Thoracic aorta (tissue), 2 donors: ENCODE data around the gene PNPLA7. TPM values are rescaled to one million over a fixed set of nuclear protein-coding genes. Genes with fewer than 3 reads are reported as not detected.
A peak's percentile ranks its signal among the peaks of the same experiment; 100 is the strongest.

ENCODE experiments used
- ATAC-seq: fragments of 150-250 bp; one replicate; pipeline ENCODE4 v1.8.0; 2017; ENCODE audit warnings: low read depth; ENCODE audit not compliant: insufficient number of reproducible peaks, low FRiP score
- DNase-seq: peaks from one replicate; pipeline ENCODE4 v3.0.0-alpha.2; 2020; ENCODE audit warnings: low spot score
- H3K27ac ChIP-seq, 2 donors: fragments of 200-600 bp; sonication (generic); 1 replicate in 1 of 2; 2 replicates in 1 of 2; pipeline ENCODE4 v1.5.1; 2016; ENCODE audit warnings: mild to moderate bottlenecking in 2 of 2, moderate library complexity in 2 of 2
- H3K27me3 ChIP-seq: fragments of 200-600 bp; sonication (generic); replicated peaks from 2 replicates; pipeline ENCODE4 v1.6.0; 2016; ENCODE audit warnings: mild to moderate bottlenecking; ENCODE audit not compliant: insufficient read depth
- H3K36me3 ChIP-seq: fragments of 200-600 bp; sonication (generic); one replicate; pipeline ENCODE4 v1.5.1; 2016
- H3K4me1 ChIP-seq, 2 donors: fragments of 200-600 bp; sonication (generic); 1 replicate in 1 of 2; 2 replicates in 1 of 2; pipeline versions ENCODE4 v1.5.1 to v1.6.0; 2016; ENCODE audit warnings: low read depth in 2 of 2, mild to moderate bottlenecking in 1 of 2; ENCODE audit not compliant: control insufficient read depth in 1 of 2
- H3K4me3 ChIP-seq: fragments of 200-600 bp; sonication (generic); 2 replicates; pipeline ENCODE4 v1.5.1; 2016; ENCODE audit warnings: mild to moderate bottlenecking
- H3K9me3 ChIP-seq: fragments of 200-600 bp; sonication (generic); 2 replicates; pipeline ENCODE4 v1.5.1; 2016
- CTCF ChIP-seq: fragments of 200-600 bp; sonication (generic); IDR thresholded peaks from one replicate; pipeline ENCODE4 v1.5.1; 2019; ENCODE audit warnings: antibody characterized with exemption
- total RNA-seq, 2 donors: library from RNA; depleted of rRNA; stranded (reverse); fragments of >200 nt; gene quantifications; one replicate each; pipeline versions ENCODE4 v1.1.0 to v1.2.3, GENCODE V29; 2016

PNPLA7 gene
- total RNA-seq, 2 donors from 2014 or later = 12.7 to 21.4 TPM

- ATAC-seq = no peak
- Histone ChIP-seq H3K4me1 (peaks cover 10 to 15% of the 10 kb centered on the region in 2 donors), H3K27me3 (peaks cover 4% of the 10 kb centered on the region), H3K9me3 (no peaks in the 10 kb centered on the region), H3K27ac (no peak overlapping the region), H3K4me3 (no peak overlapping the region), H3K36me3 (no peaks in the 10 kb centered on the region)
- TF ChIP-seq CTCF = no peak
- DNase-seq = no peak
Measured at GRCh38 chr9:137438591-137439157, 111.5 kb downstream of the PNPLA7 start.

- no peak for DNase-seq
- peaks cover 4% of the 10 kb centered on the region for H3K27me3 ChIP-seq
- no peaks in the 10 kb centered on the region for H3K36me3 ChIP-seq
- H3K4me1 ChIP-seq = peaks cover 10 to 15% of the 10 kb centered on the region in 2 donors
- ATAC-seq = no peak
- H3K9me3 ChIP-seq = no peaks in the 10 kb centered on the region
- H3K4me3 ChIP-seq = no peak overlapping the region
- no peak for TF ChIP-seq CTCF
- H3K27ac ChIP-seq = no peak overlapping the region
Measured at GRCh38 chr9:137437691-137438590, 112.3 kb downstream of the PNPLA7 start.

- no peak overlapping the region for H3K4me3 ChIP-seq
- H3K27me3 ChIP-seq = peaks cover 1% of the 10 kb centered on the region
- ATAC-seq (no peak), DNase-seq (no peak)
- no peaks in the 10 kb centered on the region for H3K36me3 ChIP-seq
- peaks cover 10 to 15% of the 10 kb centered on the region in 2 donors for H3K4me1 ChIP-seq
- no peaks in the 10 kb centered on the region for H3K9me3 ChIP-seq
- TF ChIP-seq CTCF = no peak
- no peak overlapping the region for H3K27ac ChIP-seq
Measured at GRCh38 chr9:137436761-137437600, 113.2 kb downstream of the PNPLA7 start.

- ATAC-seq = peak; percentile 33
- no peak overlapping the region for H3K27ac ChIP-seq
- no peaks in the 10 kb centered on the region for H3K9me3 ChIP-seq
- peaks cover 4 to 10% of the 10 kb centered on the region in 2 donors for H3K4me1 ChIP-seq
- DNase-seq = no peak
- TF ChIP-seq CTCF = no peak
- H3K27me3 ChIP-seq = no peaks in the 10 kb centered on the region
- H3K4me3 ChIP-seq = no peak overlapping the region
- H3K36me3 ChIP-seq = no peaks in the 10 kb centered on the region
Measured at GRCh38 chr9:137435980-137436760, 114.0 kb downstream of the PNPLA7 start.
